NCI-H748 (cell line): ENCODE measurements around the gene HOXB4.

Experiments
- DNase-seq: peaks from one replicate; lab custom pipeline; 2025; ENCODE audit not compliant: unreplicated experiment; lab: John Stamatoyannopoulos, UW

The HOXB4 gene

GRCh38 chr17:48577946-48578615 lies at the start of gene HOXB4:
Gene HOXB4, minus strand, starts transcription at chr17:48578350. Its CDS starts 31 bp downstream, at chr17:48578319.
- DNase-seq: peak; percentile 76

- no peak for DNase-seq
Observed at GRCh38 chr17:48627118-48627597, 49.0 kb upstream of the HOXB4 start.

- DNase-seq: peak; percentile 68
Observed at GRCh38 chr17:48626245-48627117, 48.3 kb upstream of the HOXB4 start, which contains the start of gene HOXB9. Gene HOXB9, minus strand, starts transcription at chr17:48626358. Its CDS starts 89 bp downstream, at chr17:48626269.

- DNase-seq: peak; percentile 69
Observed at GRCh38 chr17:48625495-48626244, 47.5 kb upstream of the HOXB4 start.

- DNase-seq: peak; percentile 69
Observed at GRCh38 chr17:48624544-48625494, 46.7 kb upstream of the HOXB4 start.

- DNase-seq: no peak
Observed at GRCh38 chr17:48624118-48624517, 46.0 kb upstream of the HOXB4 start.

- no peak for DNase-seq
Observed at GRCh38 chr17:48623583-48623982, 45.4 kb upstream of the HOXB4 start.

GRCh38 chr17:48622857-48623256 lies 44.7 kb upstream of the HOXB4 start:
- DNase-seq: no peak

GRCh38 chr17:48621410-48622392 lies 43.6 kb upstream of the HOXB4 start:
- no peak for DNase-seq

GRCh38 chr17:48620461-48621139 lies 42.5 kb upstream of the HOXB4 start:
- DNase-seq: no peak

GRCh38 chr17:48619826-48620449 lies 41.8 kb upstream of the HOXB4 start:
- no peak for DNase-seq

GRCh38 chr17:48618256-48618896 lies 40.2 kb upstream of the HOXB4 start:
- DNase-seq: peak; percentile 82

- peak; percentile 55 for DNase-seq
Observed at GRCh38 chr17:48617471-48618255, 39.5 kb upstream of the HOXB4 start.

- peak; percentile 14 for DNase-seq
Observed at GRCh38 chr17:48616717-48617470, 38.7 kb upstream of the HOXB4 start.

GRCh38 chr17:48615963-48616716 lies 38.0 kb upstream of the HOXB4 start:
- no peak for DNase-seq
